Measurements from ENCODE around the gene CNST. TPM values are rescaled to one million over a fixed set of nuclear protein-coding genes. Genes with fewer than 3 reads are reported as not detected.

The CNST gene
- total and polyA plus RNA-seq, 2 of the 13 experiments (the other 11 are each of a cell fraction or from before 2014, with no cell fraction given) = 6.3 to 12.4 TPM

DNA sequence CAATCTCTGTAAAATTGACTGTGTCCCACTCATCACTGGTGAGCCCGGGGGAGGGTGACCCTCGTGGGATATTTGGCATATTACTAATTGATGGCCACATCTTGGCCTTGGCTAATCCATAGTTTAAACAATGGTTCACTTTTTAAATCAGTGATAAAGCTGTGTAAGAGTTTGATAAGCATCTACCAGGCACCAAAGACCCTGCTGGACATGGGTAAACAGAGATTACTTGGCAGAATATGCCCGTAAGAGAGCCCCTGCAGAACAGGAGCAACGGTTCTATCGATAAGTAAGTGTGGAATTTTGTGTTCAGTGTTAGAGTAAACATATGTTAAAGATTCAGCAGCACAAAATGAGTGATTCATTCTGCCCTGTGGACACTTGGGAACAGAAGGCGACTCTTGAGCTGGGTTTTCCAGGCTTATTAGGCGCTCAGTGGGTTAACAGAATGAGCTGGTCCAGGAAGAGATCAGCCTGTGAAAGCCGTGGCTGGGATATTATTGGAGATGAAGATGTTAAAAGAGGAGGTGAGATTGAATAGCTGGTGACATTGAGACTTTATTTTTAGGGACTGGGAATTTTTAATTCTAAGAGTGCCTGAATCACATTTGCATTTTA lies 55.9 kb downstream of the CNST start:
- no peak overlapping the region for H3K27ac ChIP-seq (ENCODE audit: extremely low read length, insufficient read depth, low read length)
- TF ChIP-seq ELF4 (CRISPR knock-in tag; IDR thresholded peaks at IDR 0.05; ENCODE audit: borderline replicate concordance) (no peak), RCOR2 (CRISPR knock-in tag; IDR thresholded peaks at IDR 0.05) (no peak), MYC (CRISPR knock-in tag; IDR thresholded peaks at IDR 0.05; ENCODE audit: borderline replicate concordance) (no peak)
- TF ChIP-seq, protein P1, sequence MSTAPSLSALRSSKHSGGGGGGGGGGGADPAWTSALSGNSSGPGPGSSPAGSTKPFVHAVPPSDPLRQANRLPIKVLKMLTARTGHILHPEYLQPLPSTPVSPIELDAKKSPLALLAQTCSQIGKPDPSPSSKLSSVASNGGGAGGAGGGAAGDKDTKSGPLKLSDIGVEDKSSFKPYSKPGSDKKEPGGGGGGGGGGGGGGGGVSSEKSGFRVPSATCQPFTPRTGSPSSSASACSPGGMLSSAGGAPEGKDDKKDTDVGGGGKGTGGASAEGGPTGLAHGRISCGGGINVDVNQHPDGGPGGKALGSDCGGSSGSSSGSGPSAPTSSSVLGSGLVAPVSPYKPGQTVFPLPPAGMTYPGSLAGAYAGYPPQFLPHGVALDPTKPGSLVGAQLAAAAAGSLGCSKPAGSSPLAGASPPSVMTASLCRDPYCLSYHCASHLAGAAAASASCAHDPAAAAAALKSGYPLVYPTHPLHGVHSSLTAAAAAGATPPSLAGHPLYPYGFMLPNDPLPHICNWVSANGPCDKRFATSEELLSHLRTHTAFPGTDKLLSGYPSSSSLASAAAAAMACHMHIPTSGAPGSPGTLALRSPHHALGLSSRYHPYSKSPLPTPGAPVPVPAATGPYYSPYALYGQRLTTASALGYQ (CRISPR knock-in tag; IDR thresholded peaks at IDR 0.05) = no peak
- FAIRE-seq (no peak), ATAC-seq (no peak), DNase-seq (ENCODE audit: low spot score) (no peak)
- H2AFZ ChIP-seq (ENCODE audit: low read length) = no peak overlapping the region
- H3K4me2 ChIP-seq (ENCODE audit: low read depth, low read length) = no peak overlapping the region
- ChIA-PET POLR2A (no interaction called here), CTCF (ENCODE audit: low intra/inter-chr PET ratio, low total read pairs) (no interaction called here)
- no peaks in the 10 kb centered on the region for H3K4me1 ChIP-seq (ENCODE audit: insufficient read depth, low read length)
- no peaks in the 10 kb centered on the region for H3K27me3 ChIP-seq (ENCODE audit: control insufficient read depth in 1 of 2, insufficient read depth in 2 of 2, low read length in 2 of 2)
- TSS peak; percentile 40 for BruUV-seq (replicated peaks)
- no peak overlapping the region for H3K4me3 ChIP-seq (replicated peaks in 1 of 3; ENCODE audit: insufficient read depth in 1 of 3, low read depth in 2 of 3, low read length in 3 of 3)
- no peaks in the 10 kb centered on the region for H3K79me2 ChIP-seq (ENCODE audit: insufficient read depth, low read length)
- no peaks in the 10 kb centered on the region for H3K9me3 ChIP-seq (ENCODE audit: low read length)
- WGBS (ENCODE audit: low lambda C conversion rate) = 88% methylated on average over 8 of the region's 8 CpGs
- in situ Hi-C loops (cut with HindIII; ENCODE audit: extremely low pct_ligation_motif_present, low pct_unique_long_range_greater_than_20kb) (no loop called here), intact Hi-C loops (cut with micrococcal nuclease; ENCODE audit: unreplicated experiment) (no loop called here)
- H3K9ac ChIP-seq (ENCODE audit: insufficient read depth, low read depth, low read length) = no peak overlapping the region
- no peaks in the 10 kb centered on the region for H4K20me1 ChIP-seq (ENCODE audit: insufficient read depth, low read length)
- peaks cover 0 to 27% of the 10 kb centered on the region in 2 experiments; a peak in 2 of 5 replicates for H3K36me3 ChIP-seq (replicated peaks in 1 of 2; ENCODE audit: control insufficient read depth in 1 of 2, insufficient read depth in 2 of 2, low read length in 2 of 2)

DNA sequence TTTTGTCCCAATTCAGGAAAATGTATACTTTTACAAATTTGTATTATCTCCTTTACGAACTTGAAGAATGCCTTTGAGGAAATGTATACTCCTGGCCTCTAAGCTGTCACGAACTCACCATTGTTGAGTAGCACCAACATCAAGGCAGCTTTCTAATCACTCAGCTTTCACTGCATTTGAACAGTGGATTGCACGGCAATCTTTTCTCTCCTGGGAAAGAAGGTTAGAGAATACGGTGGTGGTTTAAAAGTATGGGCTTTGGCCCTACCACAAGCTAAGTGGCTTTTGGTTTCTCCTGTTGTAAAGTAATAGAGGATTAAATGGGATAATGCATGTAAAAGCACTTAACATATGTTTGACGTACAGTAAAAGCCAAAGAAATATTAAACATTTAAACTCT lies 57.8 kb downstream of the CNST start:
- no peak for DNase-seq (ENCODE audit: low spot score)
- no peak overlapping the region for H3K27ac ChIP-seq (ENCODE audit: extremely low read length, insufficient read depth, low read length)
- in situ Hi-C loops (cut with HindIII; ENCODE audit: extremely low pct_ligation_motif_present, low pct_unique_long_range_greater_than_20kb) = no loop called here
- H3K79me2 ChIP-seq (ENCODE audit: insufficient read depth, low read length) = no peaks in the 10 kb centered on the region
- ChIA-PET POLR2A (no interaction called here), CTCF (ENCODE audit: low intra/inter-chr PET ratio, low total read pairs) (no interaction called here)
- 97% methylated on average over 5 of the region's 5 CpGs for WGBS (ENCODE audit: low lambda C conversion rate)
- H3K4me2 ChIP-seq (ENCODE audit: low read depth, low read length) = no peak overlapping the region
- H3K27me3 ChIP-seq (ENCODE audit: control insufficient read depth in 1 of 2, insufficient read depth in 2 of 2, low read length in 2 of 2) = no peaks in the 10 kb centered on the region
- H2AFZ ChIP-seq (ENCODE audit: low read length) = no peak overlapping the region
- H3K4me3 ChIP-seq (replicated peaks in 1 of 3; ENCODE audit: insufficient read depth in 1 of 3, low read depth in 2 of 3, low read length in 3 of 3) = no peak overlapping the region
- H4K20me1 ChIP-seq (ENCODE audit: insufficient read depth, low read length) = no peaks in the 10 kb centered on the region
- H3K9me3 ChIP-seq (ENCODE audit: low read length) = no peaks in the 10 kb centered on the region
- no peak overlapping the region for H3K9ac ChIP-seq (ENCODE audit: insufficient read depth, low read depth, low read length)
- intact Hi-C loops (cut with micrococcal nuclease; ENCODE audit: unreplicated experiment) = no loop called here
- H3K36me3 ChIP-seq (replicated peaks in 1 of 2; ENCODE audit: control insufficient read depth in 1 of 2, insufficient read depth in 2 of 2, low read length in 2 of 2) = peaks cover 0 to 28% of the 10 kb centered on the region in 2 experiments; a peak in 3 of 5 replicates
- H3K4me1 ChIP-seq (ENCODE audit: insufficient read depth, low read length) = no peaks in the 10 kb centered on the region
- no peak for ATAC-seq
- no peak for FAIRE-seq
- BruUV-seq (replicated peaks) = no TSS peak
- TF ChIP-seq SATB2 (CRISPR knock-in tag; IDR thresholded peaks at IDR 0.05) = no peak
- TF ChIP-seq, protein P2, sequence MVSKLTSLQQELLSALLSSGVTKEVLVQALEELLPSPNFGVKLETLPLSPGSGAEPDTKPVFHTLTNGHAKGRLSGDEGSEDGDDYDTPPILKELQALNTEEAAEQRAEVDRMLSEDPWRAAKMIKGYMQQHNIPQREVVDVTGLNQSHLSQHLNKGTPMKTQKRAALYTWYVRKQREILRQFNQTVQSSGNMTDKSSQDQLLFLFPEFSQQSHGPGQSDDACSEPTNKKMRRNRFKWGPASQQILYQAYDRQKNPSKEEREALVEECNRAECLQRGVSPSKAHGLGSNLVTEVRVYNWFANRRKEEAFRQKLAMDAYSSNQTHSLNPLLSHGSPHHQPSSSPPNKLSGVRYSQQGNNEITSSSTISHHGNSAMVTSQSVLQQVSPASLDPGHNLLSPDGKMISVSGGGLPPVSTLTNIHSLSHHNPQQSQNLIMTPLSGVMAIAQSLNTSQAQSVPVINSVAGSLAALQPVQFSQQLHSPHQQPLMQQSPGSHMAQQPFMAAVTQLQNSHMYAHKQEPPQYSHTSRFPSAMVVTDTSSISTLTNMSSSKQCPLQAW (CRISPR knock-in tag; IDR thresholded peaks at IDR 0.05) = no peak
- TF ChIP-seq SIX4 (CRISPR knock-in tag; IDR thresholded peaks at IDR 0.05) = no peak
- TF ChIP-seq HNRNPLL (IDR thresholded peaks at IDR 0.05; ENCODE audit: low read depth, low read length, poor library complexity, severe bottlenecking) = no peak
- no peak for TF ChIP-seq ZNF24 (IDR thresholded peaks at IDR 0.05)
- TF ChIP-seq ZNF775 (CRISPR knock-in tag; IDR thresholded peaks at IDR 0.05; ENCODE audit: borderline replicate concordance) = no peak
- TF ChIP-seq, protein P3, sequence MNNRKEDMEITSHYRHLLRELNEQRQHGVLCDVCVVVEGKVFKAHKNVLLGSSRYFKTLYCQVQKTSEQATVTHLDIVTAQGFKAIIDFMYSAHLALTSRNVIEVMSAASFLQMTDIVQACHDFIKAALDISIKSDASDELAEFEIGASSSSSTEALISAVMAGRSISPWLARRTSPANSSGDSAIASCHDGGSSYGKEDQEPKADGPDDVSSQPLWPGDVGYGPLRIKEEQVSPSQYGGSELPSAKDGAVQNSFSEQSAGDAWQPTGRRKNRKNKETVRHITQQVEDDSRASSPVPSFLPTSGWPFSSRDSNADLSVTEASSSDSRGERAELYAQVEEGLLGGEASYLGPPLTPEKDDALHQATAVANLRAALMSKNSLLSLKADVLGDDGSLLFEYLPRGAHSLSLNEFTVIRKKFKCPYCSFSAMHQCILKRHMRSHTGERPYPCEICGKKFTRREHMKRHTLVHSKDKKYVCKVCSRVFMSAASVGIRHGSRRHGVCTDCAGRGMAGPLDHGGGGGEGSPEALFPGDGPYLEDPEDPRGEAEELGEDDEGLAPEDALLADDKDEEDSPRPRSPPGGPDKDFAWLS (CRISPR knock-in tag; IDR thresholded peaks at IDR 0.05; ENCODE audit: borderline replicate concordance) = no peak
- TF ChIP-seq TOE1 (CRISPR knock-in tag; IDR thresholded peaks at IDR 0.05) = no peak
- TF ChIP-seq SMARCC2 (IDR thresholded peaks at IDR 0.05) = no peak

All from HepG2 (cell line).